ENCODE data around the gene PIP4K2C. TPM values are rescaled to one million over a fixed set of nuclear protein-coding genes. Genes with fewer than 3 reads are reported as not detected.

The PIP4K2C gene
- total RNA-seq, 2 donors from 2014 or later: 16.0 to 23.0 TPM

DNA sequence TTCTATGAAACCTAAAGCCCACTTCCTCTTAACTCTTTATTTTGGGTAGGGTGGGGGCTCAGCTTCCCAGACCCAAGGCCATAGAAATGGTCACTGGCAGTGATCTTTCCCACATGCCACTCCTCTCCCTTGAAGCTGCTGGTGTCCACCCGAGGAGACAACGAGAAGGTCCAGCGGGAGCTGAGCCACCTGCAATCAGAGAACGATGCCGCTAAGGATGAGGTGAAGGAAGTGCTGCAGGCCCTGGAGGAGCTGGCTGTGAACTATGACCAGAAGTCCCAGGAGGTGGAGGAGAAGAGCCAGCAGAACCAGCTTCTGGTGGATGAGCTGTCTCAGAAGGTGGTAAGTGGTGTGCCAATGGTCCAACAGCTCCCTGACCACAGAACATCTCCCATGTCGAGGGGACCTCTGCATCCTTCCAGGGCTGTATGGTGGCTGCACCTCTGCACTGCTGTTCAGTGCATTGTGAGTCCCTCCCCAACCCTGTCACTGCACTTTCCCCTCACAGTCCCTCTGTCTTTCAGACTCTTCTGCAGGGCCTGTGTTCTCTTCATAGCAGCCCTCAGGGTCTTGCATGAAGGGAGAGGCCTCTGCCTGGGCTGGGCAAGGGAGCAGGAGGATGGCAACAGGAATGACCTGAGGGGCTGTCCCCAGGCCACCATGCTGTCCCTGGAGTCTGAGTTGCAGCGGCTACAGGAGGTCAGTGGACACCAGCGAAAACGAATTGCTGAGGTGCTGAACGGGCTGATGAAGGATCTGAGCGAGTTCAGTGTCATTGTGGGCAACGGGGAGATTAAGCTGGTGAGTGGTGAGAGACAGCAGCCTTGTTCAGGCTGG, 18.8 kb upstream of the PIP4K2C start:
- H3K4me1 Mint-ChIP-seq: no peaks in the 10 kb centered on the region
- H3K36me3 Mint-ChIP-seq (ENCODE audit: low read depth): no peaks in the 10 kb centered on the region
- H3K9me3 Mint-ChIP-seq: no peaks in the 10 kb centered on the region
- no peaks in the 10 kb centered on the region for H3K27me3 Mint-ChIP-seq
- no peak for ATAC-seq (replicated peaks)
- no peak overlapping the region for H3K27ac Mint-ChIP-seq
- H3K4me3 Mint-ChIP-seq: no peak overlapping the region

DNA sequence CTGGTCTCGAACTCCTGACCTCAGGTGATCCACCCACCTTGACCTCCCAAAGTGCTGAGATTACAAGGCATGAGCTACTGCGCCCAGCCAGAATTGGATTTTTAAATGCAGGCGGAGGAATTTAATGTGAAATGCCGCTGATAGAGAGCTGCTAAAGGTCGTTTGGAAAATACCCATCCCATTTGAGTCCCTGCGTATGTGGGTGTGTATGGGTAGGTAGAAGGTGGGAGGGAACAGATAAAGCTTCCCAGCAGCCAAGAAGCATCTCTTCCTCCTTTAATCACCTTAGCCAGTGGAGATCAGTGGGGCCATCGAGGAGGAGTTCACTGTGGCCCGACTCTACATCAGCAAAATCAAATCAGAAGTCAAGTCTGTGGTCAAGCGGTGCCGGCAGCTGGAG, 16.2 kb upstream of the PIP4K2C start:
- no peak overlapping the region for H3K27ac Mint-ChIP-seq
- no peaks in the 10 kb centered on the region for H3K27me3 Mint-ChIP-seq
- no peaks in the 10 kb centered on the region for H3K4me1 Mint-ChIP-seq

DNA sequence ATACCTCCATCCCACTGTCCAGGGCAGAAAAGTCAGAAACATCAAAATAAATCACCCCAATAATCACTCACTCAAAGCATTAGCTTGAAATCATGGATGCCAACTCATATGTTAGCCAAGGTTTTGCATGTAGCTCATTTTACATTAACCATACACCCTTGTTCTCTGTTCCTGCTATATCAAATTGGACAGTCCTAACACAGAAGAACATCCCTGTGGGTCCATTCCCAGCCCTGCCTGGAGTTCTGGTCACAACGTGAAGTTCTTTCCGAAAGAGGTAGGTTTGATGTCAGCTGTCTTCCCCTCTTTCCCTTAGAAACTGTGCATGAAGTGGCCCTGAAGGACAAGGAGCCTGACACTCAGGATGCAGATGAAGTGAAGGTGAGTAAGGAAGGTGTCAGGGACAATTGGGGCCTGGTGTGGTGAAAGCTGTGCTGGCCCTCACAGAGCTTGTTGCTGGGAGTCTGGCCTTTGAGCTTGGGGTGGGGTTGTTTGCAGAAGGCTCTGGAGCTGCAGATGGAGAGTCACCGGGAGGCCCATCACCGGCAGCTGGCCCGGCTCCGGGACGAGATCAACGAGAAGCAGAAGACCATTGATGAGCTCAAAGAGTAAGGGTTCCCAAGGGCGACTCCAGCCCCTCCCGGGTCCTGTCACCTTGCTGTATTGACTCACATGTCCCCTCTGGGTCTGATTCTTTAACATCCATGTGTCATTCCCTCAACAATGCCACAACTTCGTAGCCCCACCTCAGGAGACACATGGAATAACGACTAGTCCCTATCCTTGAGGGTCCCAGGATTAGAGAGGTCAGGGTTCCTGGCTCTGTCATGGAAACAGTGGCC, 15.0 kb upstream of the PIP4K2C start:
- H3K27me3 Mint-ChIP-seq: no peaks in the 10 kb centered on the region
- H3K9me3 Mint-ChIP-seq: no peaks in the 10 kb centered on the region
- no peaks in the 10 kb centered on the region for H3K4me1 Mint-ChIP-seq
- ATAC-seq (replicated peaks): no peak
- no peaks in the 10 kb centered on the region for H3K36me3 Mint-ChIP-seq (ENCODE audit: low read depth)
- H3K4me3 Mint-ChIP-seq: no peak overlapping the region
- no peak overlapping the region for H3K27ac Mint-ChIP-seq

More for the DNA sequence above, 16.2 kb upstream of the PIP4K2C start:
- no peak overlapping the region for H3K4me3 Mint-ChIP-seq
- H3K36me3 Mint-ChIP-seq (ENCODE audit: low read depth): no peaks in the 10 kb centered on the region
- H3K9me3 Mint-ChIP-seq: no peaks in the 10 kb centered on the region
- no peak for ATAC-seq (replicated peaks)

GRCh38 chr12:57576613-57577160, 14.3 kb upstream of the PIP4K2C start:
- H3K4me1 Mint-ChIP-seq: no peaks in the 10 kb centered on the region
- no peaks in the 10 kb centered on the region for H3K9me3 Mint-ChIP-seq
- no peak for ATAC-seq (replicated peaks)
- H3K27me3 Mint-ChIP-seq: no peaks in the 10 kb centered on the region
- H3K27ac Mint-ChIP-seq: no peak overlapping the region
- no peaks in the 10 kb centered on the region for H3K36me3 Mint-ChIP-seq (ENCODE audit: low read depth)
- H3K4me3 Mint-ChIP-seq: no peak overlapping the region

DNA sequence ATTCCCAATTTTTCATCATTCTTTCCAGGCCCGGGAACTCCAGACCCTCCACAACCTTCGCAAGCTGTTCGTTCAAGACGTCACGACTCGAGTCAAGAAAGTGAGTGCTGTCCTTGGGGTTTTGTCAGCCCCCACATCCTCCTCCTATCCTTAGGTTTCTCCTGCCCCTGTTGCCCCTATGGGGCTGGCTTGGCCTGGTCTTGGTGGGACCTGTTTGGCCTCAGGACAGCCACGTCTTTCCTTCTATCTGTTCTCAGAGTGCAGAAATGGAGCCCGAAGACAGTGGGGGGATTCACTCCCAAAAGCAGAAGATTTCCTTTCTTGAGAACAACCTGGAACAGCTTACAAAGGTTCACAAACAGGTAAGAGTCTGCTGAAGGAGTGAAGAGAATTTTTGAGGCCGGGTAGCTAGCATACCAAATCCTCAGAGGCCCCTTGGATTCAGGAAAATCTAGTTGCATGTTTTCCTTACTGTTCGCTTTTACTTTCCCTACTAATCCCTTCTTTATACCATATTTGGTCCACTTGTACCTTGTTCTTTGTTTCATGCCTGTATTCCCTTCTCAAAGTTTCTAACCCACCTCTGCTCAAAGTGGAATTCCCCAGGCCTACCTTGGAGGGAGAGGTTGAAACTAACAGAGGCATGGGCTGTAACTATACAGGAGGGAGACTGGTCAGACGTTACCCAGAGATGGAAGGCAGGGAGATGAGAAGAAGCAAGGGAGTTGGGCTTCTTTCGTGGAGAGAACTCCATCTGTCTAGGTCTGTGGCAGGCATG, 12.8 kb upstream of the PIP4K2C start:
- ATAC-seq (replicated peaks): no peak
- H3K4me3 Mint-ChIP-seq: no peak overlapping the region
- peaks cover 2% of the 10 kb centered on the region for H3K27me3 Mint-ChIP-seq
- H3K27ac Mint-ChIP-seq: no peak overlapping the region
- no peaks in the 10 kb centered on the region for H3K36me3 Mint-ChIP-seq (ENCODE audit: low read depth)
- peaks cover 2% of the 10 kb centered on the region for H3K4me1 Mint-ChIP-seq
- H3K9me3 Mint-ChIP-seq: no peaks in the 10 kb centered on the region

- no peak overlapping the region for H3K4me3 Mint-ChIP-seq
- H3K4me1 Mint-ChIP-seq: peaks cover 6% of the 10 kb centered on the region
- no peaks in the 10 kb centered on the region for H3K36me3 Mint-ChIP-seq (ENCODE audit: low read depth)
- no peak overlapping the region for H3K27ac Mint-ChIP-seq
- no peak for ATAC-seq (replicated peaks)
- H3K9me3 Mint-ChIP-seq: no peaks in the 10 kb centered on the region
- peaks cover 4% of the 10 kb centered on the region for H3K27me3 Mint-ChIP-seq
Observed at GRCh38 chr12:57579011-57579410, 12.0 kb upstream of the PIP4K2C start.

DNA sequence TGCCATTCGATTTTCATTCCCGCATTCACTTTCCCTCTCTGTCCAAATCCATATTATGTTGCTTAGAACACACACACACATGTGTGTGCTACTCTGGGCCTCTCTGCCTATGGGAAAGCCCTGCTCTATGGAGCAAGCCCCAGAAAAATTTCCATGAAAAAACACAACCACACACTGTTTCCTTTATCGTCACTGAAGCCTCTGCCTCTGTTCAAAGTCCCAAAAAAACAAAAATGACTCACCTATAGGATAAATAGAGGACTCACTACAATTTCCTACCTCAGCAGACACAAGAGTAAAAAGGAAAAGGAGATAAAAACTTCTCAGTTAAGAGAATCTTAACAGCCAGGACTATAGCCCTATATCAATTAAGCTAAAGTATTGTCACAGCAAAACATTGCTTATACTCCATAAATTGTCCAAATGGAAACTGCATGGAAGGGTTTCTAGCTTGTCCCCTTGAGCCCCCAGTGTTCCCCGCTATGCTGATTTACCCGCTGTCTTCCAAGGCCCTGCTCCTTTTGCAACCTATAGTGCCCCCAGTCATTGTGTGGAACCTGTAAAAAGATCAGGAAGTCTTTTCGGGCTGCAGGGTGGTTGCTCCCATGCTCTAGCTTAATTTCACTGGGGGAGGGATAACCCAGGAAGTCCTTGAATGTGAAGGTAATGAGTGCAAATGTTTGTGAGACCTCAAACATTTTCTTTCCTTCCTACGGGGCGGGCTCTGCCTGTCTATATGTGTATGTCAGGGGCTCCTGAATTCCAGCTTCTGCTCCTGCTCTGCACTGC, 11.1 kb upstream of the PIP4K2C start:
- ATAC-seq (replicated peaks): no peak
- no peak overlapping the region for H3K4me3 Mint-ChIP-seq
- peaks cover 6% of the 10 kb centered on the region for H3K4me1 Mint-ChIP-seq
- H3K9me3 Mint-ChIP-seq: no peaks in the 10 kb centered on the region
- peak overlapping the region; percentile 41 for H3K27ac Mint-ChIP-seq
- H3K36me3 Mint-ChIP-seq (ENCODE audit: low read depth): no peaks in the 10 kb centered on the region
- H3K27me3 Mint-ChIP-seq: peaks cover 4% of the 10 kb centered on the region

- Mint-ChIP-seq H3K27me3 (peaks cover 4% of the 10 kb centered on the region), H3K4me1 (peaks cover 6% of the 10 kb centered on the region), H3K27ac (no peak overlapping the region), H3K4me3 (no peak overlapping the region), H3K9me3 (no peaks in the 10 kb centered on the region), H3K36me3 (ENCODE audit: low read depth) (no peaks in the 10 kb centered on the region)
- ATAC-seq (replicated peaks): no peak
Observed at GRCh38 chr12:57580466-57580795, 10.6 kb upstream of the PIP4K2C start.

DNA sequence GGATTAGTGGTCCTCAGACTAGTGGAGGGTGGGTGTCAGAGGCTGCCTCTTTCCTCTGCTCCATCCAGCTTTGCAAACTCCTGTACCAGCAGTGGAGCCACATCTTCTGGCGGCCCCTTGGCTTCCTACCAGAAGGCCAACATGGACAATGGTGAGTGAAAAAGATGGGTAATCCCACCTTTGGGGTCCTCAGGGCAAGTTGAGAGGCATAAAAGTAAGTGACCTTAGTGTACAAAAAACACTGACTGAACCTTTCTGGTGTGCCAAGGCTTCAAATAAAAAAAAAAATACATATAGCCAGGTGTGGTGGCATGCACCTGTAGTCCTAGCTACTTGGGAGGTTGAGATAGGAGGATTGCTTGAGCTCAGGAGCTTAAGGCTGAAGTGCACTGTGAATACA, 9.2 kb upstream of the PIP4K2C start:
- Mint-ChIP-seq H3K36me3 (ENCODE audit: low read depth) (no peaks in the 10 kb centered on the region), H3K4me1 (peaks cover 6% of the 10 kb centered on the region), H3K27me3 (peaks cover 4% of the 10 kb centered on the region), H3K9me3 (no peaks in the 10 kb centered on the region), H3K27ac (no peak overlapping the region), H3K4me3 (no peak overlapping the region)
- no peak for ATAC-seq (replicated peaks)

DNA sequence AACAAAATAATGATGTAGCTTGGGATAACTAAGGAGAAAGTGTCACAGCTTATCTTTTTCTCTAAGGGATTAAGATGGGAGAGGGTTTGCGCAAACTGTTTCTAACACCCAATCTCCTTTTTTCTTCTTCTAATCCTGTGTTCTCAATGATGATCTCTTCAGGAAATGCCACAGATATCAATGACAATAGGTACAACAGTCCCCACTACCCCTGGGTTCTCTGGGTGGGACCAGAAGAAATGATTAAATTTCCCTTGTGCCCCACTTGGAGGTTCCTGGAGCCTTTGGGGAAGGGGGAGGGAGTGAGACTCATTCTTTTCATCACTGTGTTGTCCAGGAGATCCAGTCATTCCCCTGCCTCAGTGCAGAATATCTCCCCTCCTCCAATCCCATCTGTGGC, 8.6 kb upstream of the PIP4K2C start:
- H3K9me3 Mint-ChIP-seq: no peaks in the 10 kb centered on the region
- H3K4me1 Mint-ChIP-seq: peaks cover 6% of the 10 kb centered on the region
- H3K36me3 Mint-ChIP-seq (ENCODE audit: low read depth): no peaks in the 10 kb centered on the region
- no peak for ATAC-seq (replicated peaks)
- H3K27ac Mint-ChIP-seq: no peak overlapping the region
- H3K4me3 Mint-ChIP-seq: no peak overlapping the region
- H3K27me3 Mint-ChIP-seq: peaks cover 4% of the 10 kb centered on the region

DNA sequence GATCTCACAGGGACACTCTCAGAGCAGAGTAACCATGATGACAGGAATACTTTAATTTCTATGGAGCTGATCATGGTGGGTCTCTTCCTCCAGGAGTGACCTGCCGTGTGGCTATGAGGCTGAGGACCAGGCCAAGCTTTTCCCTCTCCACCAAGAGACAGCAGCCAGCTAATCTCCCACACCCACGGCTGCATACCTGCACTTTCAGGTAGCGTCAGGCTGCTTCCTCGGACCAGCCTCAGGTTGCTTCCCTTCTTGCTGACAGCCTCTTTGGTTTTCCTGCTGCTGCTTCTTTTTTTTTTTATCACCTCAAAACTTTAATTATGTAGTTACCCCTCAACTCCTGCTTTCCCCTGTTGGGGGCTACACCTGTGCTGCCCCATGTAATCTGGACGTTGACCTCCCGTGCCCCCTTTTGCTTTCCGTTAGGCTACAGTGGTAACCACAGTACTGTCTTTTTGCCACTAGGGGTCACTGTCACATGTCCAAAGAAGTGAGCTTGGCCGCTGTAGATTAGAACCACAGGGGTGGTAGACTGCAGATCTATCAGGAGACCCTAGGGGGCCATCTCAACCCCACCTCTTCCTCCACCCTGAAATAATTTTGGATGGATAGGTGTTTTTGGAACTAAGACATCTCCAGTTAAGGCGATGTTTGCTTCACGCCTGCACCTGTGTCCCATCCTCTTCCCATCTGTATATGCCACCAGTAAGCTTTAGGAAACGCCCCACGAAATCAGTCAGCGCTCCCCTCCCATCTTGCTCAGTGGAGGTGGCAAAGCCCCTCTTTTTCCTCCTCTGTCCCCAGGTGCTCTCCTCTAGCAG, 7.8 kb upstream of the PIP4K2C start:
- Mint-ChIP-seq H3K4me3 (no peak overlapping the region), H3K27me3 (peaks cover 4% of the 10 kb centered on the region)
- peak; percentile 98 for ATAC-seq (replicated peaks)

GRCh38 chr12:57584050-57584449, 6.9 kb upstream of the PIP4K2C start:
- no peak overlapping the region for H3K4me3 Mint-ChIP-seq
- no peaks in the 10 kb centered on the region for H3K36me3 Mint-ChIP-seq (ENCODE audit: low read depth)
- H3K27ac Mint-ChIP-seq: no peak overlapping the region
- no peaks in the 10 kb centered on the region for H3K9me3 Mint-ChIP-seq
- no peak for ATAC-seq (replicated peaks)
- peaks cover 6% of the 10 kb centered on the region for H3K4me1 Mint-ChIP-seq
- peaks cover 4% of the 10 kb centered on the region for H3K27me3 Mint-ChIP-seq

More for the DNA sequence above, 7.8 kb upstream of the PIP4K2C start:
- Mint-ChIP-seq H3K27ac (no peak overlapping the region), H3K36me3 (ENCODE audit: low read depth) (no peaks in the 10 kb centered on the region), H3K4me1 (peaks cover 6% of the 10 kb centered on the region), H3K9me3 (no peaks in the 10 kb centered on the region)

DNA sequence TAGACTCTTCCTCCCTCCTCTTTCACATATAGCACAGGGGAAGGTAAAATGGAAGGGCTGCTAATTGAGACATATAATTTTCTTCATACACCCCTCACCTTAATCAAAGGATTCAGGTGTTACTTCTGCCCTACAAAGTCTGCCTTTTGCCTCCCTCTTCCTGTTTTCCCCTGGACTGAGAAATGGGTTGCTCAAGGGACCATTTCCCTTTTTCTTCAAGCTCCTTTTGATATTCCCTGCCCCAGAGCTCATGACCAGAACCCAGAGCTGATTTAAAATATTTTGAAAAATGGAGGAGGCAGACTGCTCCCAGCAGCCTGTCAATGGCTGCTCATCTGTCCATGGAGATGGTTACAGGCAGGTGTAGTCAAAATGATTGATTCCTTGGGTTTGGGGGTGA, 6.3 kb upstream of the PIP4K2C start:
- ATAC-seq (replicated peaks): no peak
- Mint-ChIP-seq H3K27me3 (peaks cover 4% of the 10 kb centered on the region), H3K9me3 (no peaks in the 10 kb centered on the region), H3K36me3 (ENCODE audit: low read depth) (no peaks in the 10 kb centered on the region), H3K4me1 (peaks cover 6% of the 10 kb centered on the region), H3K4me3 (no peak overlapping the region), H3K27ac (no peak overlapping the region)

All from activated T-helper 17 cell treated with anti-CD3 and anti-CD28 coated beads, Interleukin-2, amount 50 U/mL, for 72 hours (primary cell).